SK-N-SH (cell line): Measurements from ENCODE around the gene PSTPIP2. TPM values are rescaled to one million over a fixed set of nuclear protein-coding genes. Genes with fewer than 3 reads are reported as not detected.

Source experiments
- CTCF ChIA-PET: fragments of 300-600, 350-600 bp; formaldehyde crosslinking; extraction: SDS; loops from one replicate; lab custom pipeline; 2021; lab: Yijun Ruan, JAX
- POLR2A ChIA-PET: fragments of 350-600 bp; sonication (Branson Sonifier 250); formaldehyde crosslinking; extraction: SDS; loops from one replicate; lab custom pipeline; 2020; ENCODE audit warnings: antibody characterized with exemption, inconsistent platforms; lab: Yijun Ruan, JAX
- DNase-seq: peaks from one replicate; pipeline ENCODE4 v3.0.0; 2012
- H2AFZ ChIP-seq: fragments of 200-600 bp; sonication (generic); 2 replicates; pipeline ENCODE4 v1.8.1; 2016; ENCODE audit warnings: antibody characterized with exemption, mild to moderate bottlenecking, low read depth
- H3F3A ChIP-seq: fragments of 200-600 bp; sonication (generic); replicated peaks from 2 replicates; pipeline ENCODE3; 2016; ENCODE audit warnings: antibody characterized with exemption, mild to moderate bottlenecking; ENCODE audit not compliant: insufficient read depth
- H3K27ac ChIP-seq, 2 experiments: fragments of 200-500 bp in 1 of 2; fragments of 200-600 bp in 1 of 2; sonication (Bioruptor generic) in 1 of 2; sonication (generic), shearing (Covaris generic) in 1 of 2; 2 replicates each; pipeline versions ENCODE4 v1.5.1 to v1.6.1; 2014 to 2016; ENCODE audit warnings: low read depth in 2 of 2, inconsistent platforms in 1 of 2, low read length in 1 of 2, mild to moderate bottlenecking in 1 of 2, mixed read lengths in 1 of 2
- H3K27me3 ChIP-seq: fragments of 200-600 bp; sonication (generic), shearing (Covaris generic); 2 replicates; pipeline ENCODE4 v1.6.1; 2016; ENCODE audit warnings: mixed run types; ENCODE audit not compliant: insufficient read depth
- H3K36me3 ChIP-seq, 2 experiments: fragments of 200-500 bp in 1 of 2; fragments of 200-600 bp in 1 of 2; sonication (Bioruptor generic) in 1 of 2; sonication (generic) in 1 of 2; replicated peaks in 1 of 2; 2 replicates each; pipeline versions ENCODE3 to v1.5.1; 2014 to 2016; ENCODE audit warnings: low read length in 1 of 2, mild to moderate bottlenecking in 1 of 2; ENCODE audit not compliant: insufficient read depth in 2 of 2, control insufficient read depth in 1 of 2
- H3K4me1 ChIP-seq, 2 experiments: fragments of 200-500 bp in 1 of 2; fragments of 200-600 bp in 1 of 2; sonication (Bioruptor generic) in 1 of 2; sonication (generic), shearing (Covaris generic) in 1 of 2; 2 replicates each; pipeline versions ENCODE4 v1.5.1 to v1.6.1; 2014 to 2016; ENCODE audit warnings: low read depth in 1 of 2, low read length in 1 of 2, mixed run types in 1 of 2; ENCODE audit not compliant: insufficient read depth in 2 of 2, control insufficient read depth in 1 of 2
- H3K4me2 ChIP-seq: fragments of 200-600 bp; sonication (generic), shearing (Covaris generic); 2 replicates; pipeline ENCODE4 v1.6.1; 2017; ENCODE audit warnings: mixed run types
- H3K4me3 ChIP-seq, 2 experiments: fragments of 200-500 bp in 1 of 2; fragments of 200-600 bp in 1 of 2; sonication (Bioruptor generic) in 1 of 2; sonication (generic), shearing (Covaris generic) in 1 of 2; 2 replicates each; pipeline versions ENCODE4 v1.5.1 to v1.8.1; 2014 to 2016; ENCODE audit warnings: low read depth in 2 of 2, inconsistent platforms in 1 of 2, low read length in 1 of 2, mild to moderate bottlenecking in 1 of 2, mixed read lengths in 1 of 2, moderate library complexity in 1 of 2
- H3K79me2 ChIP-seq: fragments of 200-600 bp; sonication (generic); 2 replicates; pipeline ENCODE4 v1.8.1; 2017; ENCODE audit warnings: mild to moderate bottlenecking; ENCODE audit not compliant: insufficient read depth
- H3K9ac ChIP-seq: fragments of 200-600 bp; sonication (generic); 2 replicates; pipeline ENCODE4 v1.6.1; 2017; ENCODE audit warnings: mixed run types
- H3K9me2 ChIP-seq: fragments of 200-600 bp; sonication (generic); 2 replicates; pipeline ENCODE4 v1.6.1; 2017; ENCODE audit warnings: mixed run types
- H3K9me3 ChIP-seq: fragments of 200-600 bp; sonication (generic); 2 replicates; pipeline ENCODE4 v1.6.1; 2017; ENCODE audit warnings: mixed run types, mild to moderate bottlenecking, moderate library complexity
- H4K20me1 ChIP-seq: fragments of 200-600 bp; sonication (generic); 2 replicates; pipeline ENCODE4 v1.6.1; 2017; ENCODE audit warnings: mild to moderate bottlenecking, mixed run types; ENCODE audit not compliant: insufficient read depth
- ELF1 ChIP-seq: IDR thresholded peaks from 2 replicates; pipeline ENCODE4 v1.4.0; 2012
- JUND ChIP-seq: IDR thresholded peaks from 2 replicates; pipeline ENCODE4 v1.4.0; 2012
- NFIC ChIP-seq: IDR thresholded peaks from 2 replicates; pipeline ENCODE4 v1.4.0; 2012; ENCODE audit warnings: borderline replicate concordance
- RAD21 ChIP-seq: IDR thresholded peaks from 2 replicates; pipeline ENCODE4 v1.6.1; 2012; ENCODE audit warnings: mild to moderate bottlenecking, low read length
- RFX5 ChIP-seq: IDR thresholded peaks from 2 replicates; pipeline ENCODE4 v1.6.1; 2012; ENCODE audit warnings: mild to moderate bottlenecking, improper control_type of control experiment, low read length
- RXRA ChIP-seq: IDR thresholded peaks from 2 replicates; pipeline ENCODE4 v1.4.0; 2012; ENCODE audit warnings: low read depth, mild to moderate bottlenecking, borderline replicate concordance
- SMC3 ChIP-seq: IDR thresholded peaks from 2 replicates; pipeline ENCODE4 v1.6.1; 2012; ENCODE audit warnings: low read depth, low read length, improper control_type of control experiment
- WGBS: methylation state at CpG from one replicate; pipeline ENCODE4 v1.1.6; 2017; ENCODE audit warnings: low lambda C conversion rate; 5-methylcytosine and 5-hydroxymethylcytosine counted together
- polyA plus RNA-seq, 3 experiments: library from polyadenylated mRNA; depleted of rRNA; stranded (reverse); fragments of >200 nt; gene quantifications; 2 replicates each; pipeline ENCODE4 v1.2.3, GENCODE V29; 2012
- TF ChIP-seq, protein P1 (sequence below): IDR thresholded peaks from 2 replicates; pipeline ENCODE4 v1.4.0; 2012; ENCODE audit warnings: low read depth
- TF ChIP-seq, protein P2 (sequence below): fragments of 150-350 bp; IDR thresholded peaks from 2 replicates; pipeline ENCODE4 v1.6.1; 2017; ENCODE audit warnings: antibody characterized with exemption, low read length, low read depth, borderline replicate concordance
- TF ChIP-seq, protein P3 (sequence below): fragments of 200-600 bp; sonication (generic); IDR thresholded peaks from 2 replicates; pipeline ENCODE4 v1.6.1; 2017; ENCODE audit warnings: antibody characterized with exemption, mild to moderate bottlenecking, moderate library complexity

The PSTPIP2 gene
- polyA plus RNA-seq, 1 of the 3 experiments (the other 2 are of a cell fraction), result 9.5 TPM

DNA sequence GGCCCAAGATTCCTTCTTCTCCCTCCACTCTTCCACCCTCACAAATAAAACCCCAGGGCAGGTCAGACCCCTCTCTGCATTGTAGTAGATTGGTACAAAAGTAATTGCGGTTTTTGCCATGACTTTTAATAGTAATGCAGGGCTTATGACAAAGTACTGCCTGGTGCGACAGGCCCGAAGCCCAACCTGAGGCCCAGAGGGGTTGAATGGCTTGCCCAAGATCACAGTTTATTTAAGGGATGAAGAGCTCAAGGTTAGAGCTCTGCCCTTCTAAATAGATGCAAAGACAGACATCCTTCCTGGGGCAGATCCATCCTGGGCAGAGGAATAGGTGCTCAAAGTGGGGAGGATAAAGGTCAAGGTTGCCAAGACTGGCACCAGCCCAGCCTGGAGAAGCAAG is 899 bp upstream of the PSTPIP2 start:
- no peaks in the 10 kb centered on the region for H4K20me1 ChIP-seq
- TF ChIP-seq, protein P1, sequence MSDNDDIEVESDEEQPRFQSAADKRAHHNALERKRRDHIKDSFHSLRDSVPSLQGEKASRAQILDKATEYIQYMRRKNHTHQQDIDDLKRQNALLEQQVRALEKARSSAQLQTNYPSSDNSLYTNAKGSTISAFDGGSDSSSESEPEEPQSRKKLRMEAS, result no peak
- no peak for TF ChIP-seq RXRA
- TF ChIP-seq, protein P2, sequence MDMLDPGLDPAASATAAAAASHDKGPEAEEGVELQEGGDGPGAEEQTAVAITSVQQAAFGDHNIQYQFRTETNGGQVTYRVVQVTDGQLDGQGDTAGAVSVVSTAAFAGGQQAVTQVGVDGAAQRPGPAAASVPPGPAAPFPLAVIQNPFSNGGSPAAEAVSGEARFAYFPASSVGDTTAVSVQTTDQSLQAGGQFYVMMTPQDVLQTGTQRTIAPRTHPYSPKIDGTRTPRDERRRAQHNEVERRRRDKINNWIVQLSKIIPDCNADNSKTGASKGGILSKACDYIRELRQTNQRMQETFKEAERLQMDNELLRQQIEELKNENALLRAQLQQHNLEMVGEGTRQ, result no peak
- TF ChIP-seq RAD21, result no peak
- TF ChIP-seq ELF1, result no peak
- TF ChIP-seq NFIC, result no peak
- TF ChIP-seq SMC3, result no peak
- TF ChIP-seq RFX5, result no peak
- DNase-seq, result no peak
- ChIA-PET CTCF (interaction anchor here (0.8 to 3.3 kb wide), 22 partner anchors 10 to 586 kb away, joined by 3 to 30 read pairs (median 7); partner anchors contain the start of gene ATP5F1A), POLR2A (no interaction called here)
- H3F3A ChIP-seq, result peaks cover 31% of the 10 kb centered on the region
- no peak overlapping the region for H3K4me3 ChIP-seq
- no peaks in the 10 kb centered on the region for H3K9me2 ChIP-seq
- no peak overlapping the region for H3K4me2 ChIP-seq
- no peak overlapping the region for H2AFZ ChIP-seq
- WGBS, result 94% methylated on average over 3 of the region's 3 CpGs
- no peak overlapping the region for H3K27ac ChIP-seq
- H3K79me2 ChIP-seq, result peaks cover 12% of the 10 kb centered on the region; the same call in 1 of the 2 replicates
- H3K9ac ChIP-seq, result no peak overlapping the region
- H3K36me3 ChIP-seq, result peaks cover 3 to 11% of the 10 kb centered on the region in 2 experiments
- H3K4me1 ChIP-seq, result peaks cover 0 to 9% of the 10 kb centered on the region in 2 experiments; a peak in 1 of 4 replicates
- no peaks in the 10 kb centered on the region for H3K27me3 ChIP-seq
- H3K9me3 ChIP-seq, result no peaks in the 10 kb centered on the region

DNA sequence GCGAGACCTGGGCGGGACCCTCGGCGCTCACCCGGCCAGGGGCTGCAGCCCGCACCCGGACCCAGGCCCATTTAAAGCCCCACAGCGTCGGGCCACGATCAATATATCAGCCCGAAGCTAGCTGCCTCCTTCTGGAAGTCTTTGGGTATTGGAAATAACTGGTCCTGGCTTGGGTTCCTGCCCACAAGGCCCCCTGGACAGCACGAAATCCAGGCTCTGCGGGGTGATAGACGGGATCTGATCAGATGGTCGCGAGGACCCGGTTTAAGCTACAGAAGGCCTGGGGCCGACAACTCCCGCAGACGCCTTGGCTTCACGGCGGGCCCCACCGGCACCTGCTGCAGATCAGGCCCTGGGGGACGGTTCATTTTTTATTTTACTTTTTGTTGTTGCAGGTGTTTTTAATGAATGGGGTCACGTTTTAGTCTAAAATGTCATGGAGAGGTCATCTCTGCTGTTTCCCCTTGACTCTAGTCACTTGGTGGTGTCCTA is 362 bp upstream of the PSTPIP2 start:
- H3K9me3 ChIP-seq, result no peaks in the 10 kb centered on the region
- CTCF ChIA-PET, result interaction anchor here (1.1 to 3.3 kb wide), 15 partner anchors 11 to 407 kb away, joined by 3 to 30 read pairs (median 11); partner anchors contain the start of gene ATP5F1A
- no peaks in the 10 kb centered on the region for H4K20me1 ChIP-seq
- H3K4me3 ChIP-seq, result peak overlapping the region; percentile 72 to 86
- no peak overlapping the region for H3K27ac ChIP-seq
- peak overlapping the region; percentile 98 for H3K4me2 ChIP-seq
- H3K4me1 ChIP-seq, result peaks cover 0 to 9% of the 10 kb centered on the region in 2 experiments; a peak in 1 of 4 replicates
- peaks cover 31% of the 10 kb centered on the region for H3F3A ChIP-seq
- peaks cover 3 to 11% of the 10 kb centered on the region in 2 experiments for H3K36me3 ChIP-seq
- peak overlapping the region; percentile 86 for H2AFZ ChIP-seq
- H3K79me2 ChIP-seq, result peaks cover 12% of the 10 kb centered on the region; the same call in 1 of the 2 replicates
- 47% methylated on average over 20 of the region's 25 CpGs for WGBS
- no peak for DNase-seq
- H3K9me2 ChIP-seq, result no peaks in the 10 kb centered on the region
- POLR2A ChIA-PET, result no interaction called here
- H3K9ac ChIP-seq, result peak overlapping the region; percentile 80; the same call in 1 of the 2 replicates
- H3K27me3 ChIP-seq, result no peaks in the 10 kb centered on the region
- TF ChIP-seq RAD21, result 0 out of 2 replicates have a peak, but pooled peaks have one; percentile 3
- TF ChIP-seq, protein P3, sequence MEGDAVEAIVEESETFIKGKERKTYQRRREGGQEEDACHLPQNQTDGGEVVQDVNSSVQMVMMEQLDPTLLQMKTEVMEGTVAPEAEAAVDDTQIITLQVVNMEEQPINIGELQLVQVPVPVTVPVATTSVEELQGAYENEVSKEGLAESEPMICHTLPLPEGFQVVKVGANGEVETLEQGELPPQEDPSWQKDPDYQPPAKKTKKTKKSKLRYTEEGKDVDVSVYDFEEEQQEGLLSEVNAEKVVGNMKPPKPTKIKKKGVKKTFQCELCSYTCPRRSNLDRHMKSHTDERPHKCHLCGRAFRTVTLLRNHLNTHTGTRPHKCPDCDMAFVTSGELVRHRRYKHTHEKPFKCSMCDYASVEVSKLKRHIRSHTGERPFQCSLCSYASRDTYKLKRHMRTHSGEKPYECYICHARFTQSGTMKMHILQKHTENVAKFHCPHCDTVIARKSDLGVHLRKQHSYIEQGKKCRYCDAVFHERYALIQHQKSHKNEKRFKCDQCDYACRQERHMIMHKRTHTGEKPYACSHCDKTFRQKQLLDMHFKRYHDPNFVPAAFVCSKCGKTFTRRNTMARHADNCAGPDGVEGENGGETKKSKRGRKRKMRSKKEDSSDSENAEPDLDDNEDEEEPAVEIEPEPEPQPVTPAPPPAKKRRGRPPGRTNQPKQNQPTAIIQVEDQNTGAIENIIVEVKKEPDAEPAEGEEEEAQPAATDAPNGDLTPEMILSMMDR, result peak; percentile 24
- TF ChIP-seq JUND, result no peak
- TF ChIP-seq, all 33 proteins: peak for 2
